ENCODE data around the gene LRRC14B.

LRRC14B gene

DNA sequence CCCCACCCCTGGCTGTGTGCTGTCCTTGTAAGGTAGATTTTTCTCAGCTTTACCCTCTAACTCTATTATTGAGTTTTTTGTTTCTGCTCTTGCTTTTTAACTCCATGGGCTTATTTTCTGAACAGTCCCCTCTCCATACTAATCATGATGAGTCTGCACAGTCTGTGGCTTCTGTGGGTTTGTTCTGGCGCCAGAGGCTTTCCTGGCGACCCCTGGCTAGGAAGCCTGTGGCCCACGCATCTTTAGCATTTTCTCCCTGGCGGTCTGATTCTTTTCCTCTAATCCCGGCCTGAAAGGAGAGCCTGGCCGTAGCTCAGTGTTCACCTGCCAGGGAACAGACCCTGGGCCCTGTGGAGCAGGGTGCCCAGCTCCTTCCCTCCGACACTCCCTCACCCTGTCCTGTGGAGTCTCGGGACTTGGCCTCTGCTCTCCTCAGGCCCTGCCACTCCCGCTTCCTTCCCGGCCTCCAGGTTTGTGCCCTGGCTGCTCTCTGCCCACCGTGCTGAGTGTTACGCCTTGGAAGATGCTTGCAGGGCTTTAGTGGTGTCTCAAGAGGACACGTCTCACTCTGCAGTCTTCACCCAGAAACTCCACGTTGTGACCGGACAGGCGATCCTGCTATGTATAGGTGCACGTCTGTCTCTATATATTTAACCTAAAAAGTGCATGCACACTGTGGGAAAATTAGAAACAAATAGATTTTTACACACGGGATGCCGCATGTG is 31.7 kb upstream of the LRRC14B start:
- no peak for DNase-seq (ENCODE audit: low spot score)
- H3K27ac ChIP-seq, result no peak overlapping the region
- TF ChIP-seq, protein P1, sequence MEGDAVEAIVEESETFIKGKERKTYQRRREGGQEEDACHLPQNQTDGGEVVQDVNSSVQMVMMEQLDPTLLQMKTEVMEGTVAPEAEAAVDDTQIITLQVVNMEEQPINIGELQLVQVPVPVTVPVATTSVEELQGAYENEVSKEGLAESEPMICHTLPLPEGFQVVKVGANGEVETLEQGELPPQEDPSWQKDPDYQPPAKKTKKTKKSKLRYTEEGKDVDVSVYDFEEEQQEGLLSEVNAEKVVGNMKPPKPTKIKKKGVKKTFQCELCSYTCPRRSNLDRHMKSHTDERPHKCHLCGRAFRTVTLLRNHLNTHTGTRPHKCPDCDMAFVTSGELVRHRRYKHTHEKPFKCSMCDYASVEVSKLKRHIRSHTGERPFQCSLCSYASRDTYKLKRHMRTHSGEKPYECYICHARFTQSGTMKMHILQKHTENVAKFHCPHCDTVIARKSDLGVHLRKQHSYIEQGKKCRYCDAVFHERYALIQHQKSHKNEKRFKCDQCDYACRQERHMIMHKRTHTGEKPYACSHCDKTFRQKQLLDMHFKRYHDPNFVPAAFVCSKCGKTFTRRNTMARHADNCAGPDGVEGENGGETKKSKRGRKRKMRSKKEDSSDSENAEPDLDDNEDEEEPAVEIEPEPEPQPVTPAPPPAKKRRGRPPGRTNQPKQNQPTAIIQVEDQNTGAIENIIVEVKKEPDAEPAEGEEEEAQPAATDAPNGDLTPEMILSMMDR (conservative IDR thresholded peaks at IDR 0.05; ENCODE audit: low read depth), result no peak
- POLR2A ChIA-PET (ENCODE audit: low non-redundant PET), result no interaction called here
- CTCF ChIA-PET, result no interaction called here

DNA sequence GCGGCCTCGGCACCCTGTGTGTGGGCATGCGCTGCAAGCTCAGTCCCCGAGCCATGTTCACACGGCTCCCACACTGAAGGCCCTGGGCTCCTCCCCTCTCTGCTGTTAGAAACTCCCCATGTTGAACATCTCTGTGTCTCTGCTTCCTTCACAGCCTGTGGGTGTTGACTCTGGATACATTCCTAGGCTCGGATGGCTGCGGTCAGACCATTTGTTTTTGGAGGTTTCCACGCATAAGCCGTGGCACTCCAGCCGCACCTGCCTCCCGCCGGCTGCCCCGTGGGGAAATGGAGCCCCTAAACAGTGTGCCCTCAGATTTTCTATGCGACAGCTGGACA is 31.2 kb upstream of the LRRC14B start:
- TF ChIP-seq, protein P1 (conservative IDR thresholded peaks at IDR 0.05; ENCODE audit: low read depth), result no peak
- CTCF ChIA-PET, result no interaction called here
- POLR2A ChIA-PET (ENCODE audit: low non-redundant PET), result no interaction called here
- H3K27ac ChIP-seq, result no peak overlapping the region
- DNase-seq (ENCODE audit: low spot score), result no peak

DNA sequence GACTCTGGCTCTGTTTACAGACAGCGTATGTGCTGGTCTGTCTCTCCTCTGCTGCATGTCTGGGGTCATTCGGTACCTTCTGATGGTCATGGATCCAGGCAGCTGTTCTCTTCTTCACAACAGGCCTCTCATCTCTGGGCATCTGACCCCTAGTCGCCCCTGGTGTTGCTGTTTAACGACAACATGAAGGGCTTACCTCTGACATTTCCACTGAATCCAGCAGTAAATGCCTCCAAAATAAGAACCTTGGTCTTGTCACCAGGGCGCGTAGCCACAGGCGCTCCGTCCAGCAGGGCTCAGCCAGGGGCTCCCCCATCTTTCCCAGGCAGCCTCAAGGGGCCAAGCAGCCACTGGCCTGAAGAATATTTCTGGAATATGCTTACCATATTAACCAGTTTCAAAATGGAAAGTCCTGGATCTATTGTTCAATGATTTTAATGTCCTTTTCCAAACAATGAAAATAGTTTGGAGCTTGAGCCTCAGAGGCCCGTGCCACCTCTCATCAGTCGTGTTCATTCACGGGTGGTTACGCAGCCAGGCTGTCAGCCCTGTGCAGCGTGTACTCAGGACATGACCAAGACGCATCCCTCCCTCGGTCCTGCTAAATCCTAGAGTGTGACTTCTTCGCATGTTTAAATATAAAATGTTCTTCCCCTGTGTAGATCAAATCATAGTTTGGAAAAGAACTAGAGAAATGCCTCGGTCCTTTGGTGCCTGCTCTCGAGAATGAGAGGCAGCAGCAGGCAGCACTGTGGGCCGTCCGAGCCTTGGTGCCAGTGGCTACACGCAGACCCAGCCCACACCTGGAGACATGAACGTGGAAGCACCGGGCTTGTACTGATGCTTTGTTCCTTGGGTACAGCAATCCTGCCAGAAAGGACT is 30.1 kb upstream of the LRRC14B start:
- POLR2A ChIA-PET (ENCODE audit: low non-redundant PET), result no interaction called here
- no peak for DNase-seq (ENCODE audit: low spot score)
- CTCF ChIA-PET, result no interaction called here
- TF ChIP-seq, protein P1 (conservative IDR thresholded peaks at IDR 0.05; ENCODE audit: low read depth), result no peak
- no peak overlapping the region for H3K27ac ChIP-seq

DNA sequence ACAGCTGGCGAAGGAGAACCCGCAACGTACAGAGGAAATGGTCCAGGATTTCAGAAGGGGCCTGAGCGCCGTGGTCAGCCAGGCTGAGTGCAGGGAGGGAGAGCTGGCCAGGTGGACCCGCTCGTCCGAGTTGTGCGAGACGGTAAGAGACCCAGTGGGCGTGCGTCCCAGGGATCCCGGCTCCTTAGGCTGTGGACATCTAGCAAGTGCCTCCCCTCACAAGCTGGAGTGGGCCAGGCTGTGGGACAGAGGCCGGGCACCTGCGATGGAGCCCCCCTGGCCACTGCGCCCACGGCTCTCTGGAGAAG is 29.5 kb upstream of the LRRC14B start:
- H3K27ac ChIP-seq, result no peak overlapping the region
- no peak for DNase-seq (ENCODE audit: low spot score)
- ChIA-PET CTCF (no interaction called here), POLR2A (ENCODE audit: low non-redundant PET) (no interaction called here)
- TF ChIP-seq, protein P1 (conservative IDR thresholded peaks at IDR 0.05; ENCODE audit: low read depth), result no peak

DNA sequence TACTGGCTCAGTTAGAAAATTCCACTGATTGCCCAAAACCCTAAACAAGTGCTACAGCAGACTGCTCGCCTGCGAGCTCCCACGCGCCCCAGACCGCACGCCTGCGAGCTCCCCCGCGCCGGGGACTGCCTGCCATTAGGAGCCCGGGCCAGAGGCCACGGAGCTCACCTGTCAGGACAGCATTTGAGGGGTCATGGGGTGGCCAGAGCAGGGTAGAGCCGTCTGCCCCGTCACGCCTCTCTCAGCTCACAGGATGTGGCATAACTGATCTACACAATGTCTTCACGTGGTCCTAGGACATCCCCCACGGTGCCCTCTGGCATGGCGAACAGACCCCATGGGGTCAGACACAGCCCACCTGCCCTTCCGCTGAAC is 29.1 kb upstream of the LRRC14B start:
- ChIA-PET CTCF (no interaction called here), POLR2A (ENCODE audit: low non-redundant PET) (no interaction called here)
- no peak overlapping the region for H3K27ac ChIP-seq
- DNase-seq (ENCODE audit: low spot score), result no peak
- TF ChIP-seq, protein P1 (conservative IDR thresholded peaks at IDR 0.05; ENCODE audit: low read depth), result no peak

DNA sequence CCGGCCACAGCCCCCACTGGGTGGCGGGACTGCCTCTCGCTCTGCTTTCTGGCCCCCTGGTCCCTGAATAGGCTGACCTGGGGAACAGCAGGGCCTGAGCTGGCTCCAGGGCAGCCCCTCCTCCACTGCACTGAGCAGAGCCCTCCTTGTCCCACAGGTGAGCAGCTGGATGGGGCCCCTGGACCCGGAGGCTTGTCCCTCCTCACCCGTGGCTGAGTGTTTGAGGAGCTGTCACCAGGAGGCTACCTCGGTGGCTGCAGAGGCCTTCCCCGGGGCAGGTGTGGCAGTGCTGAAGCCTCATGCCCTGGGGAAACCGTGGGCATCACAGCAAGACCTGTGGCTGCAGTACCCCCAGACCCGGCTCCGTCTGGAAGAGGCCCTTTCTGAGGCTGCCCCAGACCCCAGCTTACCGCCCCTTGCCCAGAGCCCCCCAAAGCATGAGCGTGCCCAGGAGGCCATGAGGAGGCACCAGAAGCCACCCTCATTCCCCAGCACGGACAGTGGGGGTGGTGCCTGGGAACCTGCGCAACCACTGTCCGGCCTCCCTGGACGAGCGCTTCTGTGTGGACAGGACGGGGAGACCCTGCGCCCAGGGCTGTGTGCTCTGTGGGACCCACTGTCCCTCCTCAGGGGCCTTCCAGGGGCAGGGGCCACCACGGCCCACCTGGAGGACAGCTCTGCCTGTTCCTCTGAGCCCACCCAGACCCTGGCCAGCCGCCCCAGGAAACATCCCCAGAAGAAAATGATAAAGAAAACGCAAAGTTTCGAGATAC is 28.5 kb upstream of the LRRC14B start:
- DNase-seq (ENCODE audit: low spot score), result no peak
- no peak overlapping the region for H3K27ac ChIP-seq
- TF ChIP-seq, protein P1 (conservative IDR thresholded peaks at IDR 0.05; ENCODE audit: low read depth), result no peak
- ChIA-PET POLR2A (ENCODE audit: low non-redundant PET) (no interaction called here), CTCF (no interaction called here)
